T-helper 17 cell (primary cell): ENCODE data around the gene PXDC1. TPM values are rescaled to one million over a fixed set of nuclear protein-coding genes. Genes with fewer than 3 reads are reported as not detected.

Experiments
- ATAC-seq: fragments of 150-1000 bp; cut with Tn5 transposase; 2 replicates; pipeline ENCODE4 v1.10.0; 2021; ENCODE audit warnings: mild to moderate bottlenecking, moderate library complexity
- DNase-seq, 3 donors: peaks; one replicate each; pipeline versions ENCODE4 v3.0.0 to v3.0.0-alpha.2; 2020 to 2021
- H3K9me3 ChIP-seq: one replicate; pipeline ENCODE4 v1.7.0; 2013; ENCODE audit warnings: low read length, mild to moderate bottlenecking; ENCODE audit not compliant: control insufficient read depth, poor library complexity, severe bottlenecking
- H3K27ac Mint-ChIP-seq: one replicate; pipeline ENCODE4 v1.8.0; 2022; ENCODE audit warnings: mild to moderate bottlenecking, moderate library complexity, mixed read lengths
- H3K27me3 Mint-ChIP-seq: one replicate; pipeline ENCODE4 v1.8.0; 2022; ENCODE audit warnings: mixed read lengths
- H3K36me3 Mint-ChIP-seq: one replicate; pipeline ENCODE4 v1.8.0; 2022; ENCODE audit warnings: low read depth, mixed read lengths
- H3K4me1 Mint-ChIP-seq: one replicate; pipeline ENCODE4 v1.8.0; 2022; ENCODE audit warnings: mild to moderate bottlenecking, mixed read lengths
- H3K4me3 Mint-ChIP-seq: one replicate; pipeline ENCODE4 v1.8.0; 2022; ENCODE audit warnings: mild to moderate bottlenecking, moderate library complexity, mixed read lengths
- total RNA-seq, 4 donors: library from RNA in 2 of 4; stranded (reverse) in 2 of 4; gene quantifications; one replicate each; pipeline ENCODE4 v1.2.3 and lab custom pipeline; 2022 to 2026

PXDC1 gene
- total RNA-seq, 2 donors from 2014 or later: 0.72 to 3.6 TPM

DNA sequence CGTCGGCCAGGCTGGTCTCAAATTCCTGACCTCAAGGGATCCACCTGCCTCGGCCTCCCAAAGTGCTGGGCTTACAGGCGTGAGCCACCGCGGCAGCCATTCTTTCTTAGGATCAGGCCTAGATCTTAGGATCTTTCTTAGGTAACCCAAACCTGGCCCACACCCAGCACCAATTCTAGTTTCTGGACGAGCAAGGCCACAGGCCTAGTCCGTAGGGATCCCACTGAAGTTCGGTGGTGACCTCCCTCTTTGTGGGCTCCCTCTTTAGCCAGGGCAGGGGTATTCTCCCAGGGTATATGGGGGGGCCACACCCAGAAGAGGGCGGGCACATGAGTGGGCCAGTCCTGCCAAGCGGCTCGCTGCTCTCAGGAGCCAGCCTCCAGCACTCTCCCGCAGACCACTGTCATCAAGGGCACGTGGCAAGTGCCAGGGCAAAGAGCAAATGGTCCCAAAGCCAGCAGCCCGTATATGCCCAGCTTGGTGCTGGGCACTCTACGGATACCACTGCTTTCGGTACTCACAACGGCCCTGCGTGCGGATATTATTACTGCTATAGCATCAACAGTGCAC lies 6.5 kb downstream of the PXDC1 start:
- DNase-seq (no peak), ATAC-seq (no peak)
- no peaks in the 10 kb centered on the region for H3K36me3 Mint-ChIP-seq
- H3K9me3 ChIP-seq: no peaks in the 10 kb centered on the region
- H3K27ac Mint-ChIP-seq: no peak overlapping the region
- no peak overlapping the region for H3K4me3 Mint-ChIP-seq
- peaks cover 5% of the 10 kb centered on the region for H3K27me3 Mint-ChIP-seq
- peaks cover 22% of the 10 kb centered on the region for H3K4me1 Mint-ChIP-seq

DNA sequence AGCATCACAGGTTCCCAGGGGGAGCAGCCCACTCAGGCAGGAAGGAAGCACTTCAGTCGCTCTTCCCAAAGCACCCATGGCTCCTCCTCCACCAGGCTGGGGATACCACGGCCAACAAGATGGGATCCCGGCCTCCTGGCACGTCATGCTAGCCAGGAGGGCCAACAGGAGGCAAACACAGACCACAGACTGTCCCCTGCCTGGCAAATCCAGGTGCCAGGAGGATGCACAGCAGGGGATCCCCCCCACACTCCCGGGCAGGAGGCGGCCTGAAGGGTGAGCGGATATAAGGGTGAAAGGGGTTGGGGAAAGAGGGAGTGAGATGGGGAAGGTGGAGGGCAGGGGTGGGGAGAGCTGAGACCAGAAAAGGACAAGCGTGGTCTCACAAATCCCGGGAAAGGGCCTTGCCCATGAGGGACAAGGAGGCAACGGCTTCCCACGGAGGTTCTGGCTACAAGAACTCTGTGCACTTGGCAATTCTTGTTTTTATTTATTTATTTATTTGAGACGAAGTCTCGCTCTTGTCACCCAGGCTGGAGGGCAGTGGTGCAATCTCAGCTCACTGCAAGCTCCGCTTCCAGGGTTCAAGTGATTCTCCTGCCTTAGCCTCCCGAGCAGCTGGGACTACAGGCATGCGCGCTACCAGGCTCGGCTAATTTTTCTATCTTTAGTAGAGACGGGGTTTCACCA lies 7.2 kb downstream of the PXDC1 start:
- no peaks in the 10 kb centered on the region for H3K9me3 ChIP-seq
- no peak for ATAC-seq
- Mint-ChIP-seq H3K4me3 (no peak overlapping the region), H3K36me3 (no peaks in the 10 kb centered on the region), H3K27ac (no peak overlapping the region), H3K27me3 (peaks cover 5% of the 10 kb centered on the region), H3K4me1 (peaks cover 20% of the 10 kb centered on the region)
- no peak for DNase-seq

DNA sequence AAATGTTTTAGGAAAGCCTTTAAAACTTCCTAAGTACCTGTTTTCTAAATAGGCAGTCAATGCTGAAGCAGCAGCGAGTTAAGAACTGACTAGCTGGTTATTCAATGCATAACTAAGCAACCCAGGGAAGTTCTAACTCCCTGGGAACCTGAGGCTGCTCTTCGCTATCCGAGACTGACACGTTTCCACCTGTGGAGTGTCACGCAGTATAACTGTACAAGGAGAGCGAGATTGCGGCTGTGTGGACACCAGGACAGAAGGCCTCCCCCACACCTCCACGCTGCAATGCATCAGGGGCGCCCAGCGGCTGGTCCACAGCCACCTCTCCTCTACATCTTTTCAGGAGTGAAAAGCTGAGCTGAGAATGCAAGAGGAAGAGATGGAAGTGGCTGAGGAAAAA lies 8.0 kb downstream of the PXDC1 start:
- no peaks in the 10 kb centered on the region for H3K9me3 ChIP-seq
- H3K4me3 Mint-ChIP-seq: no peak overlapping the region
- peaks cover 17% of the 10 kb centered on the region for H3K4me1 Mint-ChIP-seq
- H3K36me3 Mint-ChIP-seq: no peaks in the 10 kb centered on the region
- peaks cover 5% of the 10 kb centered on the region for H3K27me3 Mint-ChIP-seq
- no peak for ATAC-seq
- peak overlapping the region; percentile 75 for H3K27ac Mint-ChIP-seq
- no peak for DNase-seq

DNA sequence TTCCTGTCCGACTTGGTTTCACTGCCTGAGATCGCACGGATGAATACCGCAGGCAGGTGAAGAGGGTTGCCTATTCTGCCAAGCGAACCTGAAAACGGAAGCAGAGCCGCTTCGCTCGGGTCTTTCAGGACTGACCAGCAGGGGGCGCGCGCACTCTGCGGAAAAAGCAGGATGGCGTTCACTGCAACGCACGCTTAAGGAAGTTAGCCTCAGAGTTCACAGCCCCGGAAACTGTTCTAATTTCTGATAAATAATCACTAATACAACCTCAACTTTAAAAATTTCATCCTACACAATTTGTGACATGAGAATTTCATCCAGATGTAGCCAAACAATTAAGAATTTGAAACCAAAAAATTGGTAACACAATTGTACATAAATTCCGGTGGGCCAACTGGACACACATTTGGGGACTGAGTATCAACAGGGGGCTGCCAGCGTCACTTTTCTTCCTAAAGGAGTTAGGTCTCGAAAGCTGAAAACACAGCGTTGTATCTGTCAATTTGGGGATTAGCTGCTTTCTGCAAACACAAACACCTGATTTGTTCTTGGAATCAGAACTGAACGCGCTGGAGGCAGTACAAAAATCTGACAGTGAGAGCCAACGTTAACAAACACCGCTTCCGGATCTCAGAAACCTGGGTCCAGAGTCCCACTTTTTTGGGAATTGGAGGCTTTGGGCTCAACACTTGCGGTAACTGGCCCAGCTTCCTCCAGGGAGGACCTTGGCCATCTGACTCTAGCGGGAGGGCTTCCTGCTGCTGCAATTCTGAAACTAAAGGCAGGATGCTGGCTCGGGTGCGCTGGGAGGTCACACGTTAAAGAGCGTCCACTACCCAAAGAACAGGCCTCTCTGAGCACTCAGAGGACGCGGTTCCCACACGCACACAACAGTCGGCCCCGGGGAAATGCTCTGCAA lies 8.8 kb downstream of the PXDC1 start:
- H3K9me3 ChIP-seq: no peaks in the 10 kb centered on the region
- Mint-ChIP-seq H3K36me3 (no peaks in the 10 kb centered on the region), H3K4me3 (peak overlapping the region; percentile 85), H3K4me1 (peaks cover 15% of the 10 kb centered on the region), H3K27me3 (peaks cover 5% of the 10 kb centered on the region), H3K27ac (peak overlapping the region; percentile 75)
- ATAC-seq (peak; percentile 90), DNase-seq (peak; percentile 76 to 93 (median 86))

DNA sequence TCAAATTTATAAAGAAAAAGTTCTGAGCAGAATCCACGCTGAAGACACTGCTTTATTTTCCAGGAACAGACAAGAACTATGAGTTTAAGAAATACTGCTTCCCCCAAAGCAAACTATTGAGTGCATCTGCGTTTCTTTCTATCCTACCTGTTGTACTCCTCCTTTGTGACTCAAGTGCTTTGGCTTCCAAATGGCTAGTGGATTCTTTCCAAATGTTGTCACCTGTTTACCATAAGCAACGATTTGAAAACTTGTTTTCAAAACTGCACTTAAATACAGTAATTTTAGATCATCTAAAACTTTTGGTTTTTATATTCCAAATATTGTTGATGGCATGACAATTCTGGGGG lies 9.5 kb downstream of the PXDC1 start:
- H3K4me1 Mint-ChIP-seq: peaks cover 8% of the 10 kb centered on the region
- DNase-seq (no peak), ATAC-seq (no peak)
- H3K4me3 Mint-ChIP-seq: peak overlapping the region; percentile 85
- H3K27me3 Mint-ChIP-seq: peaks cover 5% of the 10 kb centered on the region
- peak overlapping the region; percentile 75 for H3K27ac Mint-ChIP-seq
- no peaks in the 10 kb centered on the region for H3K36me3 Mint-ChIP-seq
- no peaks in the 10 kb centered on the region for H3K9me3 ChIP-seq

DNA sequence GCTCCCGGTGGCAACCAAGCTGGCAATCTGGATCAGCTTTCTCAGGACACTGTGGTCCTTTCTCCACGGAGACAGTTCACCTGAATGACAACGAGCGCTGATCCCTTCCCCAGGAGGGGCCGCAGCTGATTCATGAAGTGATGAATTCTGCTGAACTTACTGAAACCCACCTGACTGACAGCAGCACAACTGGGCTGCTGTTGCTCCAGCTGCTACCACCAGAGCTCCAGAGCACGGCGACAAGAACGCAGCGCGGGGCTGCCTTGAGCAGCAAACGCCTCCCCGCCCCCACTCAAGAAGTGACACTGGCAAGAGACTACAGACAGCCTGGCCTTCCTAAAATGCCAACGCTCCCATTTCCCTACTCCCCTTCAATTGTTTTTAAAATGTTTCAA lies 10.0 kb downstream of the PXDC1 start:
- Mint-ChIP-seq H3K4me3 (no peak overlapping the region), H3K36me3 (peaks cover 3% of the 10 kb centered on the region), H3K4me1 (peaks cover 9% of the 10 kb centered on the region), H3K27ac (no peak overlapping the region), H3K27me3 (peaks cover 5% of the 10 kb centered on the region)
- ATAC-seq (no peak), DNase-seq (no peak)
- no peaks in the 10 kb centered on the region for H3K9me3 ChIP-seq

DNA sequence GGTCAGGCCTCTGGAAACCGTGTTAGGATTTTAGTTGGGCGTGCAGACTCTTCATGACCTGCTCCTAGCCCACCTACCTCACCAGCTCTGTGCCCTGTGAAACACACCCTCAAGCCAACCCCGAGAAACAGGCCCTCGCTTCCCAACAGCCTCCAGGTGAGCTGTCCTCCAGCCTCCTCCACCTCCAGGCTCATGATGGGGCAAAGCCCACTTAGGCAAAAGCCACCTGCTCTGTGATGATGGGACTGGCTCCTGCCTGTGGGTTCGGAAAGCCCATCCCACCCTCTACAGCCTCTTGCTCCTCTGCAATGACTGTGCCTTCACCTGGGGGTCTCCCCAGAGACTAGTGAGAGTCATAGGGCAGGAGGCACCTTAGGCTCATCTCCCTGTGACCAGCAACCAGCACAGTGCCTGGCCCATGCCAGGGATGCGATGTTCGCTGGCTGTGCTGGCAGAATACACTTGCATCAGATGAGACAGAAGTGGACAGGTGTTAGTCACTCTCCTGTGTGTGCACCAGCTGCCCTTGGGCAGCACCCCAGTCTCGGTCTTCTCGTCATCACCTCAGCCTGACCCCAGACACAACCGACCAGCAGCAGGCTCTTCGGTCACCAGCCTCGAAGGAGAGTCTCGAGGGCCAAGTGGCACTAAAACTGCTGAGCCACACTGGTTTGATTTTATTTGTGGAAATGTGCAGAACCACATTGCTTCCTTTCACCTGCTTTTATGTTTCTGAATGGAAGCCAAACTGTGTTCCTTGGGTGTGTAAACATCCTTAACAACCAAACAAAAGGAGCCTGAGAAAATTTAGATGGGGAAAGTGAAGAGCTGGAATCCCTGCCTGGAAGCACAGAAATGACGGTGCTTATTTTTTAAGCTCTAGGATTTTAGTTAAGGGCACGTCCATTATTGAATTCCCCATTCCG lies 10.7 kb downstream of the PXDC1 start:
- no peak for DNase-seq
- Mint-ChIP-seq H3K27ac (peak overlapping the region; percentile 6), H3K36me3 (peaks cover 9% of the 10 kb centered on the region), H3K4me3 (no peak overlapping the region), H3K27me3 (peaks cover 12% of the 10 kb centered on the region), H3K4me1 (peaks cover 11% of the 10 kb centered on the region)
- no peak for ATAC-seq
- H3K9me3 ChIP-seq: no peaks in the 10 kb centered on the region

DNA sequence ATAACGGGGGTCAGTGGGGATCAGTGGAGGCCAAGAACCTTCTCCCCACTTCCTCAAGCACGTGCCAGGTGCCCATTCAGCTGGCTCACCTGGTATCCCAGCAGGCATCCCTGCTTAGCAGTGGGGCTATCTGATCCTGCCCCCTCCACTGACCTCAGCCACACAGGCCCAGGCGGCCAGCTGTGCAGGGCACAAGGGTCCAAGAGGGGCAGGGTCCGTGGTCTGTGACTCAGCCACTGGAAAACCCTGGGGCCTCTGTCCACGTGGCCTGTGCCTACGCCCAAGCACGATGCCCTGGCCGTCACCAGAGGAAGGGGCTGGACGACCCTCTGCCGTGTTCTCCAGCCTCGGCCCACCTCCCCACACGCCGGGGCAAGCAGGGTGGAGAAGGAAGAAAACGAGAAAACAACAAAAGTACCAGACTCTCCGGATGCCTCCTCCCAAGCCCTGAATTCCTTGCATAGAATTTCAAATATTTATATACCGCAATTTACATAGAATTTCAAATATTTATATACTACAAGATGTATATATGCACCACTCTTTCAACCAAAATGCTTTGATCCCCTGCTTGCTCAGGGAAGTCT lies 12.1 kb downstream of the PXDC1 start:
- H3K36me3 Mint-ChIP-seq: peaks cover 9% of the 10 kb centered on the region
- no peak overlapping the region for H3K27ac Mint-ChIP-seq
- H3K4me3 Mint-ChIP-seq: no peak overlapping the region
- no peaks in the 10 kb centered on the region for H3K9me3 ChIP-seq
- H3K27me3 Mint-ChIP-seq: peaks cover 13% of the 10 kb centered on the region
- no peak for ATAC-seq
- no peak for DNase-seq
- H3K4me1 Mint-ChIP-seq: peaks cover 11% of the 10 kb centered on the region

DNA sequence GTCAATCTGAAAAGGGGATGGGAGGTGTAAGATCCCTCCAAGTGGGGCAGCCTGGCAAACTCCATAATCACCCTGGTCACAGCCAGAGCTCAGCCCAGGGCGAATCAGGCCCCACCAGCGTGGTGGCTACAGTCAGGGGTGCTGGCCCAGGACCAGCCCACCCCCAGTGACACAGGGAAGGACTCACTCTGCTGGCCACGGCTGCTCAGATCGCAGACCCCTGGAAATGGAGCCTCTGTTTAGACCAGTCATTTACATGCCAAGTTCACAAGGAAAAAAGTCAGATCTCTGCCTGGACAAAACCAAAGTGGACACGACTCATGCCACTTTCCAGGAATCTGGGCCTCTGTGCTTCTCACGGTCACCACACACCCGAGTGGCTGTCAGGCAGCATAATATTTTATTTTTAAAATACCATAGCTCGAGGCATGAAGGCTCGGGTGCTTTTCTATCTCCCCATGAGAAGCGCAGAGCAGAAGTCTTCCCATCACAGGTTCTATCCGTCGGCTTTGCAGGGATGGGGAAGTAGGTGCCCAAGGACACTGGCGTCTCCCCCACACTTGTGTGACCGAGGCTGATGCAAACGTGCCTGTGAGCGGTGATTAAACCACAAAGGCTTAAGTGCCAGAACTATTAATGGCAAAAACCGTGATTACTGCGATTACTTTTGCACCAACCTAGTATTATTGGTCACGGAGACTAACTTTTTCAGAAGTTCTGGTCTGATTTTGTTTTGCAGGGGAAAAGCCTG lies 13.0 kb downstream of the PXDC1 start:
- H3K4me1 Mint-ChIP-seq: peaks cover 11% of the 10 kb centered on the region
- peaks cover 9% of the 10 kb centered on the region for H3K36me3 Mint-ChIP-seq
- peaks cover 19% of the 10 kb centered on the region for H3K27me3 Mint-ChIP-seq
- DNase-seq (no peak), ATAC-seq (no peak)
- H3K27ac Mint-ChIP-seq: no peak overlapping the region
- no peak overlapping the region for H3K4me3 Mint-ChIP-seq
- no peaks in the 10 kb centered on the region for H3K9me3 ChIP-seq

DNA sequence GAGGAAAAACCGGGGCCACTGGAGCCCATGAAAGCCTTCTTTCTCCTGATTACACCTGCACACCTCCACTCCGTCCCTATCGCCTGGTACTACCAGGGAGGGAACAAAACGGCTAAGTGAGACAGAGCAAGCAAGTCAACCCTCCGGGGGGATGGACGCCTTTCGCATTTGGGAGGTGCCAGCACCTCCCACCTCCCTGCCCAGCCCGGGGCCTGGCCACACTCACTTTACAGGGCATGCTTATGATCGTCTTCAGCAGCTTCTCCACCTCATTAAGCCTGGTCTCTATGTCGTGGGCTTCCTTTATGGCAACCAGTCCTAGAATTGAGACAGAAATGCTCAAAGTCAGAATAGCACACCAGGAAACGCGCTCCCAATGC lies 13.7 kb downstream of the PXDC1 start:
- ATAC-seq: no peak
- Mint-ChIP-seq H3K27ac (no peak overlapping the region), H3K4me3 (peak overlapping the region; percentile 28), H3K36me3 (peaks cover 9% of the 10 kb centered on the region), H3K27me3 (peaks cover 20% of the 10 kb centered on the region), H3K4me1 (peaks cover 7% of the 10 kb centered on the region)
- H3K9me3 ChIP-seq: no peaks in the 10 kb centered on the region
- no peak for DNase-seq

DNA sequence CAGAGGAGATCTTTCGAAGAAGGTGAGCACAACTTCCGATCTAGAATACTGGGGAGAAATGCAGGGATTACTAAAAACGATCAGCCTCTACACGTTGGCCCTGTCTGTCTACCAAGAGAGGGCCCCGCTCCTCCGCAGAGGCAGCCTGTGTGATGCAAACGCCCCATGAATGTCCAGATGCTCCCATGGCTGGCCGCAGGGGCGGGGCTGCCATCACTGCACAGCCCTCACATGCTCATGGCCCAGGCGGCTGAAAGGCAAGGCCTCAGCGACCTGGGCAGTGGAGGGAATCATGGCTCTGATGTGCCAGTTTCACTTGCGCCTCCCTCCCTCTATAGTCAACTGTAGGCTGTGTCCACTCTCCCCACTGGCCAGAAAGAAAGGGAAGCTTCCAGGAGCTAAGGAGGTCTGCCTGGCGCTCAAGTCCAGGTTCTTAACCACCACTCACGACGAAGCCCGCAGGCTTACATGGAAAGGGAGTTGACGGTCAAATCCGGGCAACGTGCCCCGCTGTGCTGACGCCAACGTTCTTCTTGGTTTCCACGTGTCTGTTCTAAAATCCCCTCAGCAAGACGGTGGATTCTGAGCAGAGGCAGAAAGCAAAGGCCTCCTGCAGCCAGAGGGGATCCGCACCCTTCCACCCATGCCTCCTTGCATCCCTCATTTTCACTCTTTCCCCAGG lies 14.2 kb downstream of the PXDC1 start:
- H3K36me3 Mint-ChIP-seq: peaks cover 9% of the 10 kb centered on the region
- peak overlapping the region; percentile 28 for H3K4me3 Mint-ChIP-seq
- ATAC-seq (no peak), DNase-seq (no peak)
- no peaks in the 10 kb centered on the region for H3K9me3 ChIP-seq
- peaks cover 9% of the 10 kb centered on the region for H3K4me1 Mint-ChIP-seq
- H3K27me3 Mint-ChIP-seq: peaks cover 25% of the 10 kb centered on the region
- H3K27ac Mint-ChIP-seq: no peak overlapping the region
